HG03175 (cell line): ENCODE results near the gene PPP2R1B.

Experiments used
- ATAC-seq: cut with Tn5 transposase; IDR thresholded peaks from one replicate; pipeline ENCODE4 v1.9.1; 2021; ENCODE audit warnings: mild to moderate bottlenecking, moderate library complexity; ENCODE audit not compliant: unreplicated experiment

Gene PPP2R1B

DNA sequence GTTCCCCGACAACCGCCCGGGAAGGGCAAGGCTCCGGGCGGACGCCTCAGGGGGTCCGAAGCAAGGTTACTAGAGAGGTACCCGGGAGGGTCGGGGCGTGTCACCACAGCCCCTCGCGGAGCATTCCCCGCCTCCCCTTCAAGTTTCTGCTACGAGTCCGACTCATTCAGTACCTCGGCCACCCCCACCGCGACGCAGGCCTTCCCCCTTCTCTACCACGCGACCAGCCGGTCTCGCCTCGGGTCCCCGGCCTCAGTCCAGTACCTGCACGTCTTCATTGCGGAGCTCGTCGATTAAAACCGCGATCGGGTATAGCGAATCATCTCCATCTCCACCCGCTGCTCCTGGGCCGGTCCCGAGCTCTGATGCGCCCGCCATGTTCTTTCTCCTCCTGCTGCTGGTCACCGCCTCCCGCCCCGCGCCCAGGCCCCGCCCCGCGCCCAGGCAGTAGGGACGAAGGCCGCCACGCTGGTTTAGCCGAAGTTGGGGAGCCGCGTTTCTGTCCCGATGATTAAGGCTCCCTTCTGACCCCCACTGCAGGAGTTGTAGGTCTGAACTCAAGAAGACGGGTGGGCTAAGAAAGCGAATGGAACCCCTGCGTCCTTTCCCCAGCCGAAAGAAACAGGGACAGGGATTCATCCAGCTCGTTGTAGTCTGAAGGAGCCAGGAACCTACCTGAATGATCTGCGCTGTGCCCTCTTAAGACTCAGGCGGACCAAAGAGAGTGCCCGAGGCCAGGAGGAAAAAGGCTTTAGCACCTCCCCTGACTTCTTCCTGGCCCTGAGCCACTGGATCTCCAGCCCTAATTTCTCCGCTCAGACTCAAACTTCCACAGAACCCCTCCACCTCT, at the start of gene PPP2R1B:
PPP2R1B (minus strand) TSS at position 406 of the 850 bp plus-strand sequence; CDS start at position 378, 28 bp downstream.
- peak; percentile 96 for ATAC-seq

DNA sequence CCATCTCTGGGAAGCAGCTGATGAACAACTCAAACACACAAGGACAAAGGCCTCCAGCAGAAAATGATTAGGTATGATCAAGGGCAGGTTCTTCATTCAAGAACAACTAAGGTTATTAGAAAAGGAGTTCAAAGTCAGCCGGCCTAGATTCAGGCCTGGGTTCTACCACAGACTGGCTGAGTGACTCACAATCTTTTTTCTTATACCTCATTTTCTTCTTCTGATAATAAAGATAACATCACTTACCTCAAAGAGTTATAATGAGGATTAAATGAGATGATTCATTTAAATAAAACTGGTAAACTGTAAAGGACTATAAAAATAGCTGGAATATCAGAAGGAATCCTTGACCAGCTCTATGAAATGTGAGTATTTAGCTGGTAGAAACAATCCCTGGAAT, 49.3 kb upstream of the PPP2R1B start:
- no peak for ATAC-seq

DNA sequence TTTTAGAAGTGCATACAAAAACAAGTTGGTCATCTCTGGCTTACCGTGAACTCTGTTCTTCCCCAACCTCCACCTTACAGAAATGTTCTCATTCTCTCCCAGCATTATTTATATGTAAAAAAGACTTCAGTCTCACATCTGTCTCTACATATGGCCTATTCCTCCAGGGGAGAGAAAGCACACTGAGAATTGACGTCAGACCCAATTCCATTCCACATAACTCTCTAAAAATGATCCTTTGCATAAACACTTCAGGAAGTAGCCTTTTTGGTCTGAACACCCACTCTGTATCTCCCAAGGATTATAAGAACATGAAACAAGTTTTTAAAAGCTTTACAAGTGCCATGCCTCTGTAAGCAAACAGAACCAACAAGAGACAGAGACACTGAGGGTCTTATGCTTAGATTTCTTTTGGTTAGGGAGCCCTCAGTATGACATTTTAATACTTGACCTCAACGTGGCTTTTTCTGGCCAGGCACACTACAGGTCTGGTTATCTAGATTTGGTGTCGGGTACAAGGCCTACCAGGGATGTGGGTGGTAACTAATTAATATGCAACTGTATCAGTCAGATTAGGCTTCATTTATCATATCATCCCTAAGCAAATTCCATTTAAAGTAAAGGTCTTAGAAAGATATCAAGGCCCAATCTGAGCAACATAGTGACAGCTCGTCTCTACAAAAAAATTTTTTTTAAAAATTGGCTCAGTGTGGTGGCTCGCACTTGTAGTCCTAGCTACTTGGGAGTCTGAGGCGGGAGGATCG, 48.5 kb upstream of the PPP2R1B start:
- ATAC-seq, result no peak

DNA sequence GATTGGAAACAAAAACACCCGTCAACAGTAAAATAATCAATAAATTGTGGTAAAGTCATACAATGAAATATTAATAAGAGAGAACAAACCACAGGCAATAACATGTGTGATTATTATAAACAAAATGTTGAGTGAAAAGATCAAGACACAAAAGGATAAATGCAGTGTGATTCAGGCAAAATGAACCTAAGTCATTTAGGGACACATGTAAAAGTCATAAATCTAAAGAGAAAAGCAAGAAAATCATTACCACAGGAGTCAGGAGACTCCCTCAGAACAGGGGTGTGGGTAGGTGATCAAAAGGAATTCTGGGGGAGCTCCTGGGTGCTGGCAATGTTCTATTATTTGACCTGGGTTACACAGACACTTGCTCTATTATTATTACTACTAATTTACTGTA, 47.9 kb upstream of the PPP2R1B start:
- no peak for ATAC-seq

DNA sequence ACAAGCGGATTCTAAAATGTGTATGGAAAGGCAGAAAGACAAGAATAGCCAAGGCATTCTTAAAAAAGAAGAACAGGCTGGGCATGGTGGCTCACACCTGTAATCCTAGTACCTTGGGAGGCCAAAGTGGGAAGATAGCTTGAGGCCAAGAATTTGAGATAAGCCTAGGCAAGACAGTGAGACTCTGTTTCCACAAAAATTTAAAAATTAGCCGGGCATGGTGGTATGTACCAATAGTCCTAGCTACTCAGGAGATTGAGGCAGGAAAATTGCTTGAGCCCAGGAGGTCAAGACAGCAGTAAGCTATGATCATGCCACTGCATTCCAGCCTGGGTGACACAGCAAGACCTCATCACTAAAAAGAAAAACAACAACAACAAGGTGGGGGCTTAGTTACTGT, 46.0 kb upstream of the PPP2R1B start:
- ATAC-seq, result no peak

DNA sequence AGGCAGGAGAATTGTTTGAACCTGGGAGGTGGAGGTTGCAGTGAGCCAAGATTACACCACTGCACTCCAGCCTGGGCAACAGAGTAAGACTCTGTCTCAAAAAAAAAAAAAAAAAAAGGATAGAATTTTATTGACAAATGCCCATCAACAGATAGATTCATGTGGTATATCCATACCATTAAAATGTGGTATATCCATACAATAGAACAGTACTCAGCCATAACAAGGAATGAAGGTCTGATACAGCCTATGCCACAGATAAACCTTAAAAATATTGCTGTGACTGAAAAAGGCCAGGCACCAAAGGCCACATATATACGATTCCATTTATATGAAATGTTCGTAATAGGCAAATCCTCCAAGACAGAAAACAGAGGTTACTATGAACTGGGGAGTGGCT, 45.3 kb upstream of the PPP2R1B start:
- no peak for ATAC-seq

DNA sequence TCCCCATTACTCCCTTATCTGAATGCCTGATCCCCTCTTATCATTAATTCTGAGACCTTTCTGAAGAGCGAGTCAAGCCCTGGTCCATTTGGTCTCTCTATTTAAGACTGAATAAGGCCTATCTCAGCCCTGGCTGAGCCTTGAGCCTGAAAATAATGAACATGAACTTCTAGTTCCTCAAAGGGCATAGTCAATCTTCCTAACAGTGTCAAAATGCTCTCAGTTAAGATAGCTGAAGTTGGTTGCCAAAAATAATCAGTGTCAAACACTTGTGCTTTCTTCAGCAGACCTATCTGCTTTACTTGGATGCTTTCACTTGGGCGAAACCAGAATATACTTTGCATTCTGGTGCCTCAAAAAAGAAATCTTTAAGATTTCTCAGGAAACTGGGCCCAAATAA, 42.6 kb upstream of the PPP2R1B start:
- no peak for ATAC-seq

DNA sequence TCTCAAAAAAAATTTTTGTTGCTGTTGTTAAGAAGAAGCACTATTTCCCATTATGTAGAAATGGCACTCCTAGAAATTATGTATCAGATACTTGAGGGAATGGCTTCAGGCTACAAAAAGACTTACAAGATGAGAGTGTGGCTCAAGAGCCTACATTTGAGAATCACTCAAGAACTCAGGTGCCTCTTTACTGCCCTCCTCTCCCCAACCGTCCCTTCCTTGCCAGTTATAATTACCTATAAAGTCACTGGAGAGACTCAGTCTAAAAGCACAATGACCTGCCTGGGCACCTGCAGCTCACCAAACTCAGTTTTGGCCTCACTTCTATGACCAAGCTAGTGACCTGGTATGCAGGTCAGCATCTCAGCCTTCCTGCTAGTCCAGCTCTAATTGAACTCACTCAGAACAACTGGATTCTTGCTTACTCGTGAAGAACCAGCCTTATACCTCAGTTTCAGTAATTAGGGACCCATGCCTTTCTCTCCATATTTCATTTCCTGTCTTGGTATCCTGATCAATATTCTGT, 41.9 kb upstream of the PPP2R1B start:
- ATAC-seq, result no peak

DNA sequence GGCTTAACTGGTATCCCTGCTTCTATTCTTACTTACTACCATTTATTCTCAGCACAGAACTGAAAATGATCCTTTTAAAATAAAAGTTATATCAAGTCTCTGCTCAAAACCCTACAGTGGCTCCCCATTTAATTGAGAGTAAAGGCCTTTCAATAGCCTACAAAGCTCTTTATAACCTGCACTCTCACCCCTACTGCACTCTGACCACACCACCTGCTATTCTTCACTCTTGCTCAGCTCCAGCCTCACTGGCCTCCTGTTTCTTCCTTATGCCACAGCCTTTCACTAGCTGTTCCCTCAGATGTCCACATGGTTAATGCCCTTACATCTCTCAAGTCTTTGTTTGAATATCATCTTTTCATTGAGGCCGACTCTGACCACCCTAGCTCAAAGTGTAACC, 40.9 kb upstream of the PPP2R1B start:
- no peak for ATAC-seq

DNA sequence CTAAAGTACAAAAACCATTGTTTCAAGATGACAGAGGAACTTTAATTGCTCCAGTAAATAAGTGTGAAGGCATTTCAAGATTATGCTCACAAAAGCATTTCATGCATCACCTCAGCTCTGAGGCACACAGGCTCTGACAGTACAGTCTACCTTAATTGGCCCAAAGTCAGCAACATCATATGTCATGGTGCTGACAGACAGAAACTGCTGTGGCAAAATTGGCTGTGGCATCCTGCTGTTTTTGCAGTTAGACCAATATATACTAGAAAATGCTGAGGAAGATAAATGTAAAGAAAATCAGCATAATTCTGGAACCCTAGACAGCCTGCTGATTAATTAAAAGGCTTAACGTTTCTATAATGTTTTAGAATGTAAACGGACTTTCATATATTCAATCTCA, 34.9 kb upstream of the PPP2R1B start:
- ATAC-seq, result no peak

DNA sequence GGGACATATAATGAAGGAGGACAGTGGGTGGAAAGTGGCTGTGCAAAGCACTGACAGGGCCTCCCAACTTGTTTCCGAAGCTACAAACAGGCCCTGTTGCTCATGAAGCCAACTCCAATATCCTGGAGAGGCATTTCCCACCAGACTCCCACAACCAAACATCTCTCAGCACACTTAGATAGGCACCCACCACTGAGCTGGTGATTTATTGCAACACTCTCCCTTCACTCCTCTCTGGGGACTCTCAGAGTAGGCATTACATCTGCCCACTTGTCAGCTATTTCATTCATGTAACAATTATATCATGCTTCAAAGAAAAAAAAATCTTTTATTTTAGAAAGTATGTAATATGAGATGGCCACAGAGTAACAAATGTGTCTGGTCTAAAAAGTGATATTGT, 32.1 kb upstream of the PPP2R1B start:
- ATAC-seq, result no peak

DNA sequence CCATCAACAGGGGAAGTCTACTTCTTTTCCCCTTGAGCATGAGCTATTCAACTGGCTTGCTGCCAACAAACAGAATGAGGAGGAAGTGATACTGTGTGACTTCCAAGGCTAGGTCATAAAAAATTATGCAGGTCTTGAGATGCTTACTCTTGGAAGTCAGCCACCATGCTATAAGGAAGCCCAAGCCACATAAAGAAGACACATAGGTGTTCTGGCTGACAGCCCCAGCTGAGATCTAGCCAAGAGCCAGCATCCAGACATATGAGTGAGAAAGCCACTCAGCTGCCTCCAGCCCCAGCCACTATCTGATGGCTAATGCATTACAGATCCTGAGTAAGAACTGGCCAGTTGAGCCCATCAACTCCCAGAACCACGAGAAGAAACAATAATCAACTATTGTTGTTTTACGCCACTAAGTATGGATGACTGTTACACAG, 31.0 kb upstream of the PPP2R1B start:
- ATAC-seq, result peak; percentile 61

DNA sequence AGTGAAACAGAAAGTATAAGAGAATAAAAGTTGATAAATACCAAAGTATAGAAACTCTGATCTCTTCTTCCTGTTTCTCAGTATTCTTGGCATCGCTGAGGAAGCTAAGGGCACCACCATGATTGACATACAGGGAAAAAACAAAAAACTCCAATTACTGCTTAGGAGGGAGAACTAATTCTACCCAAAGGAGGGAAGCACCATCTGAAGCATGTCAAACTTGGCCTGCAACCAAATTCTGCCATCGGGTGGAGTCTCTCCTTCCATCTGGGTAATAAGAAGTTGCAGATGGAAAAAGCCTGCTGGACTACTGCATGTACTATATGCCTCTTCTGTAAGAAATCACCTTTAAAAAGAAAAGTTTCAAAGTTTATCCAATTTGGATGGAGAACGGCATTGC, 30.5 kb upstream of the PPP2R1B start:
- no peak for ATAC-seq

DNA sequence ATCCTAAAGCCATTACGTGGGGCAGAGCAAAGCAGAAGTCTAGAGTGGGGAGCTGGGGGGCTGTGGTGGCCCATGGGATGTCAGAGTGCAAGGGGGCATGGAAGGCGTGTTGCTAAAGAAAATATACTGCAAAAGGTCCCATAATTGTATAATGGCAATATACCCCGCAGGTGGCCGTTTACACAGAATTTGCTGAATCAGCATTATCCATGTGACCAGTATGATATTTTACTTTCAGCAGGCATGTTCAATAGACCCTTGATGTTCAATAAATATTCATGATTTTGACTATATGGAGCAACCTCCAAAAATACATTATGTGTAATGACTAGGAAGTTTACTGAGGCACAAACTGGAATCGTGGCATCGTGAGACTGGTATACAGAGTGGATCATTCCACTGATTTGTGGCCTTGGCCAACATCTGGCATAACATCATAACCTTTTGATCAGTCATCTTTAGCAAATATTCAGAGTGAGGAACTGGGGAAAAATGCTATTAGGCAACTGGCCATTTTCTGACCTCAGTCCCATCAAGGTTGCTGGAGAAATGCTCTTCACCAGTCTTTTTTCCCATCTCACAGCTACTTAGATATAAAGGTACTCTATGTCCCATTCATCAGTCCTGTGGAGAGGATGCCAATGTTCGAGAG, 29.3 kb upstream of the PPP2R1B start:
- ATAC-seq, result no peak

DNA sequence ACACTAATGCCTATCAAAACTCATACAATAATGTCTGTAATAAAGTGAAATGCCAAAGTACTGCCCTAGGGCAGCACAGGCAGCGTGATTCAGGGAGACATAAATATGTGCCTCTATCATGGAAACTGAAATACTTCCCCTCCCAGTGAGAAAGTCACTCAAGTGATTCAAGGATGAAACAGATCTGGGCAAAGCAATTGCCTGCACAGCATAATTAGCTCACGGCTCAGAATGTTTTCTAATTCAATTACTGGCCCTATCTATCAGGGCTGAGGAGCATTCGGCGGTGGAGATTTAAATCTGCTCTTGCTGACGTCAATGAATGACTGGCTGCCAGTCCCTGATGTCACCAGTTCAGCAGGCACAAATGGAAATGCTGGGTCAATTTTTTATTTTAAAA, 27.7 kb upstream of the PPP2R1B start:
- ATAC-seq, result no peak

DNA sequence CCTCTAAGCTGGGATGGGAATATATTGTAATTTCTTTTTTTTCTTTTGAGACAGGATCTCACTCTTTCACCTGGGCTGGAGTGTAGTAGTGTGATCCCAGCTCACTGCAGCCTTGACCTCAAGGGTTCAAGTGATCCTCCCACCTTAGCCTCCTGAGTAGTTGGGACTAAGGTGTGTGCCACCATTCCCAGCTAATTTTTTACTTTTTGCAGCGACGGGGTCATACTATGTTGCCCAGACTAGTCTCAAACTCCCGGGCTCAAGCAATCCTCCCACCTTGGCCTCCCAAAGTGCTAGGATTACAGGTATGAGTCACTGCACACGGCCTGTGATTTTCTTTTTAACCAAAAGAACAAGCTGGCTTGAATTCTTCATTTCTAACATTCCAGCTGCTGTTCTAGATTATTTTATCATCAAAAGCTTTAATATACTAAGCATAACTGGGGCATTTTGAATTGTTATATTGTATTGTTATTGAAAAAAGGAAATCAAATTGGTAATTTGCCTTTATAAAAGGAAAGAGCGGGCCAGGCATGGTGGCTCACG, 26.8 kb upstream of the PPP2R1B start:
- ATAC-seq, result no peak

DNA sequence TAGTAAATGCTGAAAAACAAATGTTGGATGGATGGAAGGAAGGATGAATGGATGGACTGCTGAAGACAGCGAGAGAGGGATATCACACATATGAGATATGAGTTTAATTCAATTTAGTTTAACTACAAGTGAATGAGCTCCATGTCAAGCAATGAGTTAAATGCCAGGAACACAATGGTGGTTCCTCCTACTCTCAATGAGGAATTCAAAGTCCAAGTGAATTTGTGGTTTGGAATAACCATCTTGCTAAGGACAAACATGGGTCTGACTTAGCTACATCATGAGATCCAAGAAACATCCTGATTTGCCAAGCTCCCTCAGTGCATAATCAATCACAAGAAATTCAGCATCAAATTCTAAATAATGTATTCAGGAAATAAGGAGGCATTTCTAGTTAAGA, 26.1 kb upstream of the PPP2R1B start:
- ATAC-seq, result no peak

DNA sequence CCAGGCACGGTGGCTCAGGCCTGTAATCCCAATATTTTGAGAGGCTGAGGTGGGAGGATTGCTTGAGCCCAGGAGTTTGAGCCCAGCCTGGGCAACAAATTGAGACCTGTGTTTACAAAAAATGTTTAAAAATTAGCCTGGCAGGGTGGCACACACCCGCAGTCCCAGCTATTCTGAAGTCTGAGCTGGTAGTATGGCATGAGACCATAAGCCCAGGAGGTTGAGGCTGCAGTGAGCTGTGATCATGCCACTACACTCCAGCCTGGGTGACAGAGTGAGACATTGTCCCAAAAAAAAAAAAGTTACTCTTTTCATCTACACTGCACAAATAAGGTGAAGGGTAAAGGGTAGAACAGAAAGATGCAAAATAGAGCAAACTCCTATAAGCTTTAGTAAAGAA, 22.3 kb upstream of the PPP2R1B start:
- ATAC-seq, result no peak

DNA sequence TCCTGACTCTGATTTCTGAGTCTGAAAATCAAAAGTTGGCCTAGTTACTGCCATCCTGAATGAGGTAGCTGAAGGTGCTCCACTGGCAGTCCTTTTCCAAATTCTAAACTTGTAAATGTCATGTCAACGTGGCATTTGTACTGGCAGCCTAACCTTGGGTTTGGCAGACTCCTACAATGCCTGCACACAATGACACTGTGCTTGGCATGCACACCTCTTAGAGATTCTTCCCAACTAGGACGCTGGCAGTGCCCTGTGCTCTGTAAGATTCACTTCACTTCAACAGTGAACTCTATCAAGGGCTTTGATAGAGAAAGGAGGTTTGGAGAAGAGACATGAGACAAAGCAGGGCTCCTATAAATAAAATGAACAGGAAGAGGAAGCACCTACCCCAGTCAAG, 21.9 kb upstream of the PPP2R1B start:
- no peak for ATAC-seq

DNA sequence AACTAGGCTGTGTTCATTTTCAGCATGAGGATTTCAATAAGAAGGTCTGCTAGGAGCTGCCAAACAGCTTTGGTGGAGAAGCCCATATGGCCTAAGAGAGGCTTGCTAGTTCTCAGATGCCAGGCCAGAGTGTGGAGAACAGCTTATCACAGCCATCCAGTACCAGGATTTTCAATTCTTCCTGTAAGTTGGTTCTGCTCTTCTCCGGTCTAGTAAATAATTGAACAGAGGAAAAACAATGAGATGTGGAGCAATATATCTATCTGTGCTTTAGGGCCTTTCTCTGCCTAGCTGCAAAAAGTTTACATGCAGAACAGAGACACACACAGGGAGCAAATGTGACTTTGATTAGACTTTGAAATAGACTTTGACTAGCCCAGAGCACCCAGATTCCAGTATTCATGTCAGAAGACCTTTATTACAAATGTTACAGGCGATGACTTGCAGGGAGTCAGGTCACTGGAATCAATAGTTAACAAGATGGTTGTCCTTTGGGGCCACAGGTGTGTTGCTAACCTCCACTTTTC, 19.8 kb upstream of the PPP2R1B start:
- no peak for ATAC-seq

DNA sequence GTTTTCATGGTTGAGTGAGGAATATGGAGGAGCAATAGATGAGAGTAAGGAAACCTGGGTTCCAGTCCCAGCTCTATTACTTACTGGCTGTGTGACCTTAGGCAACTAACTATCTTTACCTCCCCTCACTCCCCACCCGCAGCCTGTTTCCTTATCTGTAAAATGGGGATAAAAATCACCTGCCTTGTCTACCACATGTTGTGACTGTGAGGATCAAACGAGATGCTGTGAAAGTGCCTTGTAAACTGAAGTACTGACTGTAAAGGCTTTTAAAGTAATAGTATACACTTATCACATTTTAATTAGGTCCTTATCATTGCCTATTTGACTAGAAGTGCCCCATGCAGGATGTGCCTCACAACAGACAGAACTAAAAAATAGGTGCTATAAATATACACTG, 18.9 kb upstream of the PPP2R1B start:
- no peak for ATAC-seq
